Activated CD8-positive, alpha-beta T cell treated with anti-CD3 and anti-CD28 coated beads for 36 hours (primary cell): Measurements from ENCODE around the gene RUNX1. TPM values are rescaled to one million over a fixed set of nuclear protein-coding genes. Genes with fewer than 3 reads are reported as not detected.

ENCODE experiments used
- ATAC-seq: fragments of 200-7000 bp; cut with Tn5 transposase; one replicate; pipeline ENCODE4 v1.10.0; 2021; ENCODE audit warnings: mild to moderate bottlenecking, moderate library complexity
- CTCF ChIA-PET: fragments of 350-600 bp; sonication (Branson Sonifier 250); formaldehyde crosslinking; loops from one replicate; lab custom pipeline; 2021; ENCODE audit warnings: antibody characterized with exemption; lab: Charles Lee
- POLR2A ChIA-PET: fragments of 350-600 bp; sonication (Branson Sonifier 250); formaldehyde crosslinking; loops from one replicate; lab custom pipeline; 2021; ENCODE audit warnings: antibody characterized with exemption; lab: Charles Lee
- DNase-seq: peaks from one replicate; pipeline ENCODE4 v3.0.0-alpha.2; 2020
- H3K27ac Mint-ChIP-seq: one replicate; pipeline ENCODE4 v1.8.0; 2021; ENCODE audit warnings: mild to moderate bottlenecking, mixed read lengths
- H3K27me3 Mint-ChIP-seq: one replicate; pipeline ENCODE4 v1.8.0; 2021; ENCODE audit warnings: mixed read lengths
- H3K36me3 Mint-ChIP-seq: one replicate; pipeline ENCODE4 v1.8.0; 2021; ENCODE audit warnings: low read depth, mixed read lengths
- H3K4me1 Mint-ChIP-seq: one replicate; pipeline ENCODE4 v1.8.0; 2021; ENCODE audit warnings: low read depth, mixed read lengths
- H3K4me3 Mint-ChIP-seq: one replicate; pipeline ENCODE4 v1.8.0; 2021; ENCODE audit warnings: mild to moderate bottlenecking, moderate library complexity, mixed read lengths
- H3K9me3 Mint-ChIP-seq: one replicate; pipeline ENCODE4 v1.8.0; 2021; ENCODE audit warnings: mixed read lengths
- CTCF ChIP-seq: fragments of 200-600 bp; IDR thresholded peaks from one replicate; pipeline ENCODE4 v1.8.0; 2022; ENCODE audit warnings: antibody characterized with exemption, mild to moderate bottlenecking
- intact Hi-C: fragments of 100-400 bp; cut with micrococcal nuclease; formaldehyde crosslinking; loops from one replicate; pipeline ENCODE4 v1.10.0; 2022
- total RNA-seq, 2 experiments: library from RNA; stranded (reverse); gene quantifications; one replicate each; pipeline ENCODE4 v1.2.3, GENCODE V29; 2021

The RUNX1 gene
- total RNA-seq, 2 experiments from 2014 or later = 18.7 to 19.0 TPM

GRCh38 chr21:35070436-35070835 is 21.3 kb upstream of the RUNX1 start:
- H3K4me1 Mint-ChIP-seq = peaks cover 5% of the 10 kb centered on the region
- no peak overlapping the region for H3K27ac Mint-ChIP-seq
- no peaks in the 10 kb centered on the region for H3K27me3 Mint-ChIP-seq
- ChIA-PET POLR2A (no interaction called here), CTCF (interaction anchor here (0.7 kb wide), 1 partner anchor 310 kb away, joined by 3 read pairs; no protein-coding TSS in a partner anchor)
- H3K9me3 Mint-ChIP-seq = peaks cover 7% of the 10 kb centered on the region
- DNase-seq = no peak
- TF ChIP-seq CTCF = no peak
- ATAC-seq = no peak
- H3K4me3 Mint-ChIP-seq = no peak overlapping the region
- intact Hi-C loops = no loop called here
- no peaks in the 10 kb centered on the region for H3K36me3 Mint-ChIP-seq

GRCh38 chr21:35066824-35067223 is 17.7 kb upstream of the RUNX1 start:
- CTCF ChIA-PET = interaction anchor here (0.6 to 1.1 kb wide), 4 partner anchors 9 to 290 kb away, joined by 3 to 5 read pairs (median 3); no protein-coding TSS in a partner anchor

GRCh38 chr21:35063428-35064172 is 14.5 kb upstream of the RUNX1 start:
- no peaks in the 10 kb centered on the region for H3K9me3 Mint-ChIP-seq
- H3K4me1 Mint-ChIP-seq = peaks cover 17% of the 10 kb centered on the region
- peaks cover 1% of the 10 kb centered on the region for H3K27me3 Mint-ChIP-seq
- no peak overlapping the region for H3K27ac Mint-ChIP-seq
- TF ChIP-seq CTCF = no peak
- DNase-seq = no peak
- ChIA-PET POLR2A (no interaction called here), CTCF (no interaction called here)
- intact Hi-C loops = no loop called here
- H3K36me3 Mint-ChIP-seq = no peaks in the 10 kb centered on the region
- no peak overlapping the region for H3K4me3 Mint-ChIP-seq
- ATAC-seq = no peak

More at GRCh38 chr21:35066824-35067223, 17.7 kb upstream of the RUNX1 start:
- Mint-ChIP-seq H3K27ac (no peak overlapping the region), H3K9me3 (no peaks in the 10 kb centered on the region), H3K36me3 (no peaks in the 10 kb centered on the region), H3K4me3 (no peak overlapping the region), H3K4me1 (peaks cover 11% of the 10 kb centered on the region), H3K27me3 (peaks cover 1% of the 10 kb centered on the region)
- intact Hi-C loops = no loop called here
- no peak for ATAC-seq
- no peak for DNase-seq
- no peak for TF ChIP-seq CTCF
- POLR2A ChIA-PET = no interaction called here

- H3K9me3 Mint-ChIP-seq = no peaks in the 10 kb centered on the region
- no peaks in the 10 kb centered on the region for H3K36me3 Mint-ChIP-seq
- DNase-seq = no peak
- H3K4me1 Mint-ChIP-seq = peaks cover 22% of the 10 kb centered on the region
- no peak overlapping the region for H3K27ac Mint-ChIP-seq
- no peak for TF ChIP-seq CTCF
- POLR2A ChIA-PET = no interaction called here
- no peak for ATAC-seq
- intact Hi-C loops = no loop called here
- peaks cover 1% of the 10 kb centered on the region for H3K27me3 Mint-ChIP-seq
- no peak overlapping the region for H3K4me3 Mint-ChIP-seq
- CTCF ChIA-PET = interaction anchor here (1.5 kb wide), 1 partner anchor 11 kb away, joined by 7 read pairs; no protein-coding TSS in a partner anchor
Measured at GRCh38 chr21:35062016-35062415, 12.9 kb upstream of the RUNX1 start.

GRCh38 chr21:35059742-35060141 is 10.6 kb upstream of the RUNX1 start:
- Mint-ChIP-seq H3K27ac (no peak overlapping the region), H3K4me3 (no peak overlapping the region), H3K27me3 (peaks cover 1% of the 10 kb centered on the region), H3K9me3 (no peaks in the 10 kb centered on the region), H3K36me3 (no peaks in the 10 kb centered on the region), H3K4me1 (peaks cover 22% of the 10 kb centered on the region)
- DNase-seq (no peak), ATAC-seq (no peak)
- intact Hi-C loops = no loop called here
- no peak for TF ChIP-seq CTCF
- ChIA-PET CTCF (no interaction called here), POLR2A (interaction anchor here (0.6 to 1.1 kb wide), 2 partner anchors 71 to 1576 kb away, joined by 3 read pairs; no protein-coding TSS in a partner anchor)
